HG02884 (cell line): ENCODE results near the gene CEND1.

Source experiments
- ATAC-seq: cut with Tn5 transposase; IDR thresholded peaks from one replicate; pipeline ENCODE4 v1.9.1; 2021; ENCODE audit warnings: mild to moderate bottlenecking, moderate library complexity; ENCODE audit not compliant: unreplicated experiment

The CEND1 gene

DNA sequence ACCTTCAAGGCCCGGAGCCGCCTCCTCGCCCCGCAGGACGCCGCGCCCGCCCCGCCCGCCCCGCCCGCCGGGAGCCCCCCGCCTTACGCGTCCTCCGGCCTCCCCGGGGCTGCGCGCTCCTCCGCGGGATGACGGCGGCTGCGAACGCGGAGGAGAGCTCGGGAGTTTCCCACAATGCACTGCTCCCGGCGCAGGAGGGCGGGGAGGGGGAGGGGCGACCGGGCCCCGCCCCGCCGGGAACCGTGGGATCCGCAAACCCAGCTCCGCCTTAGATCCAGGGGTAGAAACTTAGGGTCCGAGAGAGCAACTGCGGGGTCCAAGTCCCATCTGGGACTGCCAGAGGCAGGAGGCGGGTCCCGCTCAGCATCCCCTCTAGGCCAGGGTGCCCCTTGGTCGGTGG lies at the start of gene CEND1:
Gene CEND1, minus strand, starts transcription at position 148 of the 400 bp plus-strand sequence. CDS start 1,514 bp downstream, outside the sequence.
- no peak for ATAC-seq

- ATAC-seq: no peak
These were observed 49.4 kb upstream of the CEND1 start for GRCh38 chr11:839280-839623.

DNA sequence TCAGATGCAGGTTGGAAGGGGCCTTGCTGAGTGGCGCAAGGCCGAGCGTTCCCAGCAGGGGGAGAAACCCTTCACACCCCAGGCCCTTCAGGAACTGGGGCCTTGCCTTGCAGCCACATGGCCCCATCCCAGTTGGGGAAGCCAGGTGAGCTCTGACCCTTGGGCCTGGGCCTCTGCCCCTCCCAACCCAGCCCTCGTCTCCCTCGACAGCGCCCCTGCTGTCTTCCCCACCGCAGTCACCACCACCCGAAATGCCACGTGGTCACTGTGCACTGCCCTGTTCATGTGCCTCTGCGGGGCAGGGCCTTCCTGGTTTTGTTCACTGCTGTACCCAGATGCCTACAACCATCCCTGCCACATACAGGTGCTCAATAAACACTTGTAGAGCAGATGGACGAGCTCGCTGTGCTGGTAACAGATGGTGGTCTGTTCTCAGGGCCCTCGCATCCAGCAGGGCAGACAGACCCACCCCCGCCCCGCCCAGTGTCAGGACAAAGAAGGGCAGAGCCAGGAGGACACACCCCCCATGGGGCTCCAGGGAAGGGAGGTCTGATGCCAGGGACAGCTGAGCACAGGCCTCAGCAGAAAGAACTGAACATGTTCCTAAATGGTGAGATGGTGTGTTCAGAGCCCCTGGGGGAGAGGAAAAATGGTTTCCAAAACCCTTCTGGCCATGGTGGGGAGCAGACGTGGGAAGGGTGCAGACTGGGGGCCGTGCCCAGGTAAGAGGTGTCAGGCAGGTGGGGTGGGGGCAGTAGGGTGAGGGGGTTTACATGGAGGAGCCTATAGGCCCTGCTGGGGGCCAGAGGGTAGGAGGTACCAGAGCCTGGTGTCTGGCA lies 48.8 kb upstream of the CEND1 start:
- ATAC-seq: no peak

GRCh38 chr11:837990-838307 lies 48.1 kb upstream of the CEND1 start:
- no peak for ATAC-seq

DNA sequence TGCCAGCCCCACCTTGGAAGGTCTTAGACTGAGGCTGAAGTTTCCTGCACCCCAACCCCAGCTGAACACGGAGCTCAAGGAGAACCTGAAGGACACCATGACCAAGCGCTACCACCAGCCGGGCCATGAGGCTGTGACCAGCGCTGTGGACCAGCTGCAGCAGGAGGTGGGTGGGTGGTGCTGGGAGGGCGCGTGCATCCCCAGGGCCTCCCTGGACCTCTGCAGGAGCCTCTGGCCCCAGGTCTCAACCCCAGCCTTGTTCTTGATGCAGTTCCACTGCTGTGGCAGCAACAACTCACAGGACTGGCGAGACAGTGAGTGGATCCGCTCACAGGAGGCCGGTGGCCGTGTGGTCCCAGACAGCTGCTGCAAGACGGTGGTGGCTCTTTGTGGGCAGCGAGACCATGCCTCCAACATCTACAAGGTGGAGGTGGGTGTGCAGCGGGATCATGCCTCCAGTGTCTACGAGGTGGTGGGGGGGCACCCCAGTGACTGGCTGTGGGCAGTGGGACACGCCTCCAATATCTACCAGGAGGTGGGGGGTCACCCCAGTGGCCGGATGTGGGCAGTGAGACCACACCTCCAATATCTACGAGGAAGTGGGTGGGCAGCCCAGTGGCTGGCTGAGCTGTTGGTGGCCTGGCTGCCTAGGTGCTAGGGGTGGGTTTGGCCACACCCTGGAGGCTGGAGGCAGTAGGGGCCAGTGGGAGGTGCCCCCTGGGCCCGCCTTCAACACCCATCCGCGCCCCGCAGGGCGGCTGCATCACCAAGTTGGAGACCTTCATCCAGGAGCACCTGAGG lies 47.5 kb upstream of the CEND1 start:
- ATAC-seq: no peak

DNA sequence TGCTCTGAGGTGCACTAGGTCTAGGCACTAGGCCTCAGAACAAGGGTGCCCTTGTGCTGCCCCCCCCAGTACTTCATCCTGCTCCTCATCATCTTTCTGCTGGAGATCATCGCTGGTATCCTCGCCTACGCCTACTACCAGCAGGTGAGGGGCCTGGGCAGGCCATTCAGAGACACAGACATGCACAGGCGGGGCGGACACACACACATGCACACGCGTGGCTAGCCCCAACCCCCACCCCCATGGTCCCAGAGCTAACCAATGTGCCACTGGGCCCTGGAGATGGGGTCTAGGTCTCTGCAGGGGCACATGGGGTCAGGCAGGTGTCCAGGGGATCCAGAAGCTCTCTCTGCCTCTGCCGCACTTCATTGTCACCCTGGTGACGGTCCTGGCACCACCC lies 46.8 kb upstream of the CEND1 start:
- ATAC-seq: no peak

- no peak for ATAC-seq
These were observed 46.4 kb upstream of the CEND1 start for GRCh38 chr11:836274-836673.

- no peak for ATAC-seq
These were observed 44.8 kb upstream of the CEND1 start for GRCh38 chr11:834371-835316.

GRCh38 chr11:833849-834311 lies 44.0 kb upstream of the CEND1 start:
- ATAC-seq: no peak

GRCh38 chr11:833114-833791 lies 43.4 kb upstream of the CEND1 start:
- no peak for ATAC-seq

- ATAC-seq: no peak
These were observed 42.7 kb upstream of the CEND1 start, which contains the start of gene CD151 for GRCh38 chr11:832529-833113. TSS of gene CD151 (plus strand) at chr11:832952. CDS start at chr11:836070, 3,118 bp downstream.

- ATAC-seq: no peak
These were observed 42.2 kb upstream of the CEND1 start for GRCh38 chr11:831961-832528.

GRCh38 chr11:831118-831864 lies 41.4 kb upstream of the CEND1 start:
- no peak for ATAC-seq

- ATAC-seq: no peak
These were observed 40.6 kb upstream of the CEND1 start for GRCh38 chr11:830295-831117.

DNA sequence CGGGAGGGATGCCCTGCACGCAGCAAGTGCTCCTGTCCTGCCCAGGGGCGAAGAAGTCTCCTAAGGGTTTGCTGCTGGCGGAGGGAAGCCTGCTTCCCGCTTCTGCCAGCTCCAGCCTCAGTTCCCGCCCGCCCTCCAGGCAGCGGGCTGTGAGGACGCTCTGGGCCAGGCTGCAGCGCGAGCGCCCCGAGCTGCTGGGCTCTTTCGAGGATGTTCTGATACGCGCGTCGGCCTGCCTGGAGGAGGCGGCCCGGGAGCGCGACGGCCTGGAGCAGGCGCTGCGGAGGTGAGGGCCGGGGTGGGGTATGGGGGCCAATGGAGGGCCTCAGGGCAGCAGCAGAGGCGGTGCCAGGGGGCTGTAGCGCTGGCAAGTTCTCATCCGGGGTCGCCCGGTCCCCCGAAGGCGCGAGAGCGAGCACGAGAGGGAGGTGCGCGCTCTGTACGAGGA lies 40.0 kb upstream of the CEND1 start:
- no peak for ATAC-seq

- no peak for ATAC-seq
These were observed 39.4 kb upstream of the CEND1 start for GRCh38 chr11:829176-829846.

- ATAC-seq: no peak
These were observed 38.8 kb upstream of the CEND1 start for GRCh38 chr11:828506-829175.
